ENCODE results near the gene ITSN1.

ITSN1 gene

GRCh38 chr21:33685613-33686197, 43.4 kb downstream of the ITSN1 start:
- DNase-seq (ENCODE audit: low spot score), result no peak
- in situ Hi-C loops (cut with MboI; ENCODE audit: low sequenced_read_pairs, unreplicated experiment), result no loop called here
- TF ChIP-seq CTCF (IDR thresholded peaks at IDR 0.05; ENCODE audit: borderline replicate concordance, control extremely low read depth, extremely low read depth, insufficient read depth, missing control alignments), result no peak

- TF ChIP-seq CTCF (IDR thresholded peaks at IDR 0.05; ENCODE audit: borderline replicate concordance, control extremely low read depth, extremely low read depth, insufficient read depth, missing control alignments), result no peak
- DNase-seq (ENCODE audit: low spot score), result no peak
- in situ Hi-C loops (cut with MboI; ENCODE audit: low sequenced_read_pairs, unreplicated experiment), result no loop called here
These were observed 44.1 kb downstream of the ITSN1 start for GRCh38 chr21:33686386-33686785.

DNA sequence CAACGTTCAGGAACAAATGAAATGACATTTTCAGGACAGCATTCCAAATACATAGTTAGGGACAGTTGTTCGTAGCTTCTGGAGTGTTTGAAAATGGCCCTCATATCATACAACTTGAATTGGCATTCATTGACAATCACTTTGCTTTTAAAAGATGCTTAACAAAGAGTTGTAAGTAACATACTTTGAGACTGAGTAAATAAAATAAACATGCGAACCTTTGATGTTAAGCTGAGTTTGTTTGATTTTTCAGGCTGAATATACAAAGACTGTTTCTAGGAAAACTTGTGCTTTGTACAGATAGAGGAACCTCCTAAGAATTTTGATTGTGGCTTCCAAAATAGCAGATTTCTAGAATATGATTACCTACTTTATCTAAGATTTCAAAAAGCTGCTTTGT, 45.3 kb downstream of the ITSN1 start:
- no peak for DNase-seq (ENCODE audit: low spot score)
- TF ChIP-seq CTCF (IDR thresholded peaks at IDR 0.05; ENCODE audit: borderline replicate concordance, control extremely low read depth, extremely low read depth, insufficient read depth, missing control alignments), result no peak
- in situ Hi-C loops (cut with MboI; ENCODE audit: low sequenced_read_pairs, unreplicated experiment), result no loop called here

DNA sequence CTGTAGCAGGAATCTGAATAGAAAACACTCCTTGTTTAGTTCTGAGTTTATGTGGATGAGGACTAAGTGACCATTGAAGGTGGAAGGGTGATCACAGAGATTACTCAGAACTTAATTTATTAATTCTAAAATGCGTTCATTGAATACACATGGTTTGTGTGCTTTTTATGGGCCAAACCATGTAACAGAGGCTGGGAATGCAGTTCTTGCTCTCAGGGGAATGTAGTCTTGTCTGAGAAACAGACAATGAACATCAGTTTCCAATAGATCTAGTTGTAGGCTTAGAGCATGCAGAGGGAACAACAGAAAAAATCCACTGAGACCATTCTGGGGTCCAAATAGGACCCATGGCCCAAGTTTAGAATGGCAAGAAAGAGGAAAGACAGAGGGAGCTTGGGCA, 46.1 kb downstream of the ITSN1 start:
- no peak for DNase-seq (ENCODE audit: low spot score)
- TF ChIP-seq CTCF (IDR thresholded peaks at IDR 0.05; ENCODE audit: borderline replicate concordance, control extremely low read depth, extremely low read depth, insufficient read depth, missing control alignments), result no peak
- in situ Hi-C loops (cut with MboI; ENCODE audit: low sequenced_read_pairs, unreplicated experiment), result no loop called here

- no peak for DNase-seq (ENCODE audit: low spot score)
- TF ChIP-seq CTCF (IDR thresholded peaks at IDR 0.05; ENCODE audit: borderline replicate concordance, control extremely low read depth, extremely low read depth, insufficient read depth, missing control alignments), result no peak
- in situ Hi-C loops (cut with MboI; ENCODE audit: low sequenced_read_pairs, unreplicated experiment), result no loop called here
These were observed 48.6 kb downstream of the ITSN1 start for GRCh38 chr21:33690874-33691273.

GRCh38 chr21:33691945-33692603, 49.8 kb downstream of the ITSN1 start:
- no peak for DNase-seq (ENCODE audit: low spot score)
- in situ Hi-C loops (cut with MboI; ENCODE audit: low sequenced_read_pairs, unreplicated experiment), result no loop called here
- no peak for TF ChIP-seq CTCF (IDR thresholded peaks at IDR 0.05; ENCODE audit: borderline replicate concordance, control extremely low read depth, extremely low read depth, insufficient read depth, missing control alignments)

Data from GM13976 (cell line).